Measurements from ENCODE around the gene DPP4. TPM values are rescaled to one million over a fixed set of nuclear protein-coding genes. Genes with fewer than 3 reads are reported as not detected.

DPP4 gene
- total and polyA plus RNA-seq, 2 of the 13 experiments (the other 11 are each of a cell fraction or from before 2014, with no cell fraction given): 39.4 to 109 TPM

GRCh38 chr2:162085090-162085891 lies 11.3 kb upstream of the DPP4 start (continued):
- TF ChIP-seq ARHGAP35 (CRISPR knock-in tag; IDR thresholded peaks at IDR 0.05; ENCODE audit: borderline replicate concordance): no peak
- TF ChIP-seq THAP11 (CRISPR knock-in tag; IDR thresholded peaks at IDR 0.05): 0 out of 2 replicates have a peak, but pooled peaks have one; percentile 19
- no peak for TF ChIP-seq SP5 (CRISPR knock-in tag; IDR thresholded peaks at IDR 0.05; ENCODE audit: borderline replicate concordance, low read depth)
- TF ChIP-seq ZBTB46 (CRISPR knock-in tag; IDR thresholded peaks at IDR 0.05; ENCODE audit: borderline replicate concordance): no peak
- TF ChIP-seq ZNF703 (CRISPR knock-in tag; IDR thresholded peaks at IDR 0.05; ENCODE audit: borderline replicate concordance): no peak
- peak; percentile 53; the same call in 1 of the 2 replicates for TF ChIP-seq MIER3 (CRISPR knock-in tag; IDR thresholded peaks at IDR 0.05; ENCODE audit: borderline replicate concordance)
- TF ChIP-seq ZNF264 (CRISPR knock-in tag; IDR thresholded peaks at IDR 0.05): no peak
- no peak for TF ChIP-seq ZBTB25 (CRISPR knock-in tag; IDR thresholded peaks at IDR 0.05)
- no peak for TF ChIP-seq EED (CRISPR knock-in tag; IDR thresholded peaks at IDR 0.05)
- TF ChIP-seq ZBTB21 (CRISPR knock-in tag; IDR thresholded peaks at IDR 0.05): no peak
- TF ChIP-seq RNF219 (CRISPR knock-in tag; IDR thresholded peaks at IDR 0.05): 0 out of 2 replicates have a peak, but pooled peaks have one; percentile 64
- no peak for TF ChIP-seq POLR2G (IDR thresholded peaks at IDR 0.05; ENCODE audit: low read depth, low read length)
- no peak for TF ChIP-seq MATR3 (CRISPR knock-in tag; IDR thresholded peaks at IDR 0.05)
- no peak for TF ChIP-seq HOXA5 (CRISPR knock-in tag; IDR thresholded peaks at IDR 0.05)
- TF ChIP-seq PBX3 (CRISPR knock-in tag; IDR thresholded peaks at IDR 0.05; ENCODE audit: borderline replicate concordance): no peak
- no peak for TF ChIP-seq RXRA (CRISPR knock-in tag; IDR thresholded peaks at IDR 0.05)
- TF ChIP-seq RAD21 (CRISPR knock-in tag; IDR thresholded peaks at IDR 0.05): no peak
- TF ChIP-seq MYPOP (CRISPR knock-in tag; IDR thresholded peaks at IDR 0.05): no peak
- TF ChIP-seq ZNF235 (CRISPR knock-in tag; IDR thresholded peaks at IDR 0.05; ENCODE audit: borderline replicate concordance): no peak
- no peak for TF ChIP-seq ZFP91 (CRISPR knock-in tag; IDR thresholded peaks at IDR 0.05; ENCODE audit: borderline replicate concordance)
